Panc1 (cell line): ENCODE data around the gene CSK. TPM values are rescaled to one million over a fixed set of nuclear protein-coding genes. Genes with fewer than 3 reads are reported as not detected.

Source experiments
- ATAC-seq: fragments of 200-7000 bp; cut with Tn5 transposase; 2 replicates; pipeline ENCODE4 v1.9.1; 2020; ENCODE audit warnings: mild to moderate bottlenecking, moderate library complexity
- BruUV-seq: library from RNA; stranded (reverse); fragments of 400-500 nt; replicated peaks from 2 replicates; lab custom pipeline; 2021; lab: Mats Ljungman, UMichigan
- CTCF ChIA-PET: fragments of 300-600 bp; sonication (Branson Sonifier 250); formaldehyde crosslinking; loops from one replicate; lab custom pipeline; 2022; ENCODE audit warnings: antibody characterized with exemption; lab: Charles Lee
- POLR2A ChIA-PET: fragments of 300-600 bp; sonication (Branson Sonifier 250); formaldehyde crosslinking; loops from one replicate; lab custom pipeline; 2022; ENCODE audit warnings: antibody characterized with exemption; lab: Charles Lee
- DNase-seq: peaks from one replicate; pipeline ENCODE4 v3.0.0-alpha.2; 2010; ENCODE audit warnings: low read depth, low spot score
- H3K27ac ChIP-seq: 2 replicates; pipeline ENCODE4 v1.5.1; 2011; ENCODE audit warnings: mild to moderate bottlenecking, low read length, inconsistent platforms
- H3K27me3 ChIP-seq: fragments of 200-500 bp; sonication (Bioruptor generic); 2 replicates; pipeline ENCODE4 v1.6.0; 2014; ENCODE audit warnings: low read length, inconsistent platforms; ENCODE audit not compliant: control insufficient read depth, insufficient read depth
- H3K36me3 ChIP-seq: fragments of 200-500 bp; sonication (Bioruptor generic); 2 replicates; pipeline ENCODE4 v1.5.1; 2014; ENCODE audit warnings: inconsistent platforms, mild to moderate bottlenecking, low read length, moderate library complexity; ENCODE audit not compliant: control insufficient read depth, insufficient read depth
- H3K4me1 ChIP-seq: 2 replicates; pipeline ENCODE4 v1.5.1; 2011; ENCODE audit warnings: inconsistent platforms, mild to moderate bottlenecking, low read length, moderate library complexity; ENCODE audit not compliant: control insufficient read depth, insufficient read depth
- H3K4me3 ChIP-seq, 2 experiments: 2 replicates each; pipeline ENCODE4 v1.5.1; 2011 to 2012; ENCODE audit warnings: low read depth in 2 of 2, low read length in 2 of 2, mild to moderate bottlenecking in 2 of 2, inconsistent platforms in 1 of 2, moderate library complexity in 1 of 2
- H3K9me3 ChIP-seq: fragments of 200-500 bp; sonication (Bioruptor generic); 2 replicates; pipeline ENCODE4 v1.5.1; 2014; ENCODE audit warnings: low read depth, mild to moderate bottlenecking, inconsistent platforms, low read length, moderate library complexity; ENCODE audit not compliant: control insufficient read depth, insufficient read depth
- CTCF ChIP-seq: fragments of 450-650 bp; IDR thresholded peaks from 2 replicates; pipeline ENCODE4 v1.5.1; 2017; ENCODE audit warnings: mild to moderate bottlenecking
- POLR2AphosphoS5 ChIP-seq: IDR thresholded peaks from 2 replicates; pipeline ENCODE4 v1.6.1; 2012; ENCODE audit warnings: mild to moderate bottlenecking, low read depth, low read length, moderate library complexity
- REST ChIP-seq, 2 experiments: IDR thresholded peaks; 2 replicates each; pipeline ENCODE4 v1.6.1; 2011 to 2012; ENCODE audit warnings: low read depth in 2 of 2, control low read depth in 1 of 2, low read length in 1 of 2, mild to moderate bottlenecking in 1 of 2, moderate library complexity in 1 of 2; ENCODE audit not compliant: insufficient read depth in 1 of 2
- SIN3A ChIP-seq: IDR thresholded peaks from 2 replicates; pipeline ENCODE4 v1.6.1; 2012; ENCODE audit warnings: low read depth, mild to moderate bottlenecking, low read length, moderate library complexity, borderline replicate concordance; ENCODE audit not compliant: insufficient read depth
- TCF7L2 ChIP-seq: IDR thresholded peaks from 2 replicates; pipeline ENCODE4 v1.6.1; 2011; ENCODE audit warnings: mild to moderate bottlenecking, low read depth, low read length, inconsistent platforms
- in situ Hi-C: cut with HindIII; loops from 2 replicates; pipeline ENCODE4 v1.10.0; 2016; ENCODE audit warnings: low sequenced_read_pairs, low pct_unique_long_range_greater_than_20kb
- intact Hi-C: fragments of 100-400 bp; cut with micrococcal nuclease; formaldehyde crosslinking; loops from one replicate; pipeline ENCODE4 v1.10.0; 2022; ENCODE audit not compliant: unreplicated experiment
- total RNA-seq: library from RNA; stranded (reverse); gene quantifications from one replicate; pipeline ENCODE4 v1.2.1, GENCODE V29; 2021; ENCODE audit not compliant: unreplicated experiment

CSK gene
- total RNA-seq, 1 experiment from 2014 or later: 81.4 TPM

GRCh38 chr15:74752011-74752410 lies 29.9 kb upstream of the CSK start:
- Histone ChIP-seq H3K4me1 (no peaks in the 10 kb centered on the region), H3K9me3 (no peaks in the 10 kb centered on the region), H3K27ac (no peak overlapping the region), H3K27me3 (no peaks in the 10 kb centered on the region), H3K36me3 (no peaks in the 10 kb centered on the region), H3K4me3 (no peak overlapping the region)
- ATAC-seq: no peak
- no peak for TF ChIP-seq CTCF
- TF ChIP-seq SIN3A: no peak
- TF ChIP-seq REST (IDR thresholded peaks at IDR 0.05; ENCODE audit: insufficient read depth in 1 of 2, low read depth in 2 of 2, low read length in 1 of 2): no peak
- no peak for TF ChIP-seq TCF7L2
- TF ChIP-seq POLR2AphosphoS5: no peak
- intact Hi-C loops: no loop called here
- POLR2A ChIA-PET: no interaction called here
- CTCF ChIA-PET: no interaction called here
- BruUV-seq: no TSS peak
- in situ Hi-C loops: loop anchor here (25.0 kb wide), 1 partner anchor 115 kb away; no protein-coding TSS in a partner anchor
- no peak for DNase-seq

- no TSS peak for BruUV-seq
- TF ChIP-seq SIN3A: no peak
- TF ChIP-seq REST (IDR thresholded peaks at IDR 0.05; ENCODE audit: insufficient read depth in 1 of 2, low read depth in 2 of 2, low read length in 1 of 2): no peak
Measured at GRCh38 chr15:74752531-74752930, 29.3 kb upstream of the CSK start.

More at GRCh38 chr15:74752531-74752930, 29.3 kb upstream of the CSK start:
- Histone ChIP-seq H3K9me3 (no peaks in the 10 kb centered on the region), H3K27me3 (no peaks in the 10 kb centered on the region), H3K4me1 (no peaks in the 10 kb centered on the region), H3K27ac (no peak overlapping the region), H3K4me3 (no peak overlapping the region), H3K36me3 (no peaks in the 10 kb centered on the region)
- intact Hi-C loops (no loop called here), in situ Hi-C loops (loop anchor here (25.0 kb wide), 1 partner anchor 115 kb away; no protein-coding TSS in a partner anchor)
- DNase-seq (no peak), ATAC-seq (no peak; the same call in 1 of the 2 replicates)
- CTCF ChIA-PET: no interaction called here
- POLR2A ChIA-PET: no interaction called here
